GM18511 (cell line): ENCODE data around the gene FCN2.

ENCODE experiments used
- ATAC-seq: cut with Tn5 transposase; IDR thresholded peaks from one replicate; pipeline ENCODE4 v1.9.1; 2021; ENCODE audit warnings: mild to moderate bottlenecking, moderate library complexity; ENCODE audit not compliant: unreplicated experiment

FCN2 gene

DNA sequence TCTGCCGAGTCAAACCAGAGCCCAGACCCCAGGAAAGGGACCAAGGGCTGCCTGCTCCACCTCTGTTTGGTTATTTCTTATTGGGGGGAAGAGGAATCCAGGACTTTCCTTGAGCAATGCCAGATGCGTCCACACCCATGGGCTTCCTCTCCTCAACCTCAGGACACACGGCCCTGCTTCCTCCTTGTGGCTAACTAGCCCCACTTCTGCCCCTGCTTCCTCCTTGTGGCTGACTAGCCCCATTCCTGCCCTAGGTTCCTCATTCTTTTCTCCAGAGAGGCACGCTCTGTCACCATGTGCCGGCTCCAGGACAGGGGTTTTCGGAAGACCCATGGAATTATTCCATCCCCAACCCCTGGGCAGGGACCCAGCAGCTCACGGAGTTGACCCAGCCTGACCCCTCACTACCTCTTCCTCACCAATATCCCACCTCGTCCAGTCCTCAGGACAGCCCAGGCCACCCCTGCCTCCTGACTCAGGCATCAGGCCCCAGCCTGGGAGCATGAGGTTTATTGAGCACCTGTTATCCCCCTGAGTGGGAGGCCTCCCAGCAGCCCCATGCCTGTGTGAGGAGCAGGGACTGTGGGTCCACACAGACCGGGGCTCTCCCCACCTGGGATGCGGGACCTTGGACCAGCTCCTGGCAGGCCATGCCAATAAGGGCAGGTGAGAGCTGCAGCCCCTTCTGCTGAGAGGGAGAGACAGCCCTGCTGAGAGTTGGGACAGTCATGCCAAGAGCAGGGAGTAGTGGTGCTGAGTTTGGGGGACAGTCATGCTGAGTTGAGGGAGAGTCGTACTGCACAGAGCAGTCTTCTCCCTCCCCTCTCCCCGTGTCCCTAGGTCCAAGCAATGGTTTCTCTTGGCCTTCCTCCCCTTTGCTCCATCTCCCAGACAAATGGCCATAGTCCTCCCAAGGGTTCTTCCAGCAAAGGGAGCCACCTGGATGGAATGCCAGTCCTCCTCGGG is 48.9 kb downstream of the FCN2 start:
- ATAC-seq, result no peak

DNA sequence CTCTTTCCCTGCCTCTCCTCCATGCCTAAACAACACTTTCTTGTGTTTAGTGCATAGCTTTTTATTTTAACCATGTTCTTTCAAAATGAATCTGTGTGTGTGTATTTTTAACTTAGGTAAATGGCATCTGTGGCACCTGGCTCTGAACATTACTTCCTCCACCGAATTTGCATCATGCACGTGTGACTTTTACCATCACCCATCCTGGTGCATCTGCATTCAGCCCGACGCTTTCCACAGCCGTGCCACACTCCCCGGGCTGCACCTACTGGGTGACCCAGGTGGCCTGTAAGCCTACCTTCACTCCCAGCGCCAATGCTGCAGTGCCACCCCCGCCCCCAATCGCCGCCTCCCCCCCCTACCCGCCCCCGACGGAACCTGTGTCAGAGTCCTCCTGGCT is 49.8 kb downstream of the FCN2 start:
- peak; percentile 69 for ATAC-seq

DNA sequence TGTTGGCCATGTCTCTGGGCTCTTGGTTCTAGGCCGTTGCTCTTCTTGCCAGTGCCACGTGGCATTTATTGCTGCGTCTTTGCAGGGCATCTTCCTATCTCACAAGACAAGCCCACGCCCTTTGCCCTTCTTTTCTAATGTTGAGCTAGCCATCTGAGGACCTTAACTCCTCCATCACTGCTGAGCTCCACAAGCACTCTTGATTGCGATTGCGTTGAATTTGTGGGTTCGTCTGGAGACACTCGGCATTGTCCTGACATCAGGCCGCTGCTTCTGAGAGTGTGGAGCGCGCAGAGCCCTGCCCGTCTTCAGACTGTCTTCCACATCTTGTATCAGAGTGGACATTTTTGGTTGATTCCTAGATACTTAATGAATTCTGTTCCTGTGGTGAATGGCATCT is 51.6 kb downstream of the FCN2 start:
- ATAC-seq, result no peak

DNA sequence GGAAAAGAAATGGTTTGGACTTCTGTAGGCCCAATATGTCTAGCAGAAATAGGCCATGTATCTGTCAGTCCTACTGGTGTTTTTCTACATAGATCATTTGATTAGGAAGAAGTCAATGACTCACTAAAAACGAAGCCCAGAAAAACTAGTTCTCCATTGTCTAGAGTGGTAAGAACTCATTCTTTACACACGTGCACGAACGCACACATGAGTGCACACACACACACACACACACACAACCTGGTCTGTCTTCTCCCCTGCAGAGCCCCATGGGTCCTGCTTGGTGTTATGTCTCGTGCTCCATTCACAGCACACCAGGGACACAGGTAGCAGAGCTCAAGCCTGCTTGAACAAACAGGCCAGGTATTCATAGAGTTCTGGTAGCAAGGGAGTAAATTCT is 52.0 kb downstream of the FCN2 start:
- ATAC-seq, result no peak

DNA sequence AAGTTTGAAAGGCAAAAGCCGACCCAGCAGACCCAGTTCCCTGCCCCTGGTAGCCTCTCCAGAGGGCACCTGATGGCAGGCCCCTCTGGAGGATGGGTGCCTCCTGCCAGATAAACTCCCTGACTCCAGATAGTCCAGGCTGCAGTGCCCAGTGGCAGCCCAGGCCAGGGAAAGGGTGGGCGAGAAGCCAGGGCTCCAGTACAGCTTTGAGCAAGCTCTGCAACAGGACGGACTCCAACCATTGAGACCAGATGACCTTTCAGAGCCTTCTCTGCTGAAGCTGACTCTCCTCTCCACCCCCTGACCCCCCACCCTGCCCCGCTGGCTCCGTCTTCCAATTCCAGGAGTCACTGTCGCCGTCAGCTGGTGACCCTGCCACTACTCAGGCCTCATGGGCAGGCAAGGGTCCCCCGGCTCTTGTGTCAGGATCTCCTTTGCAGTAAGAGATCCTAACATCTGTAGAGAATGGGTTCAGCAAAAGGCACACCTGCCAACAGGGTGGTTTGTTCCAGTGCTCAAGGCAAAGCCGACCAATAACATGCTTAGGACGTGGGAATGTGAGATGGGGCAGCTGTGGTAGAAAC is 52.6 kb downstream of the FCN2 start:
- no peak for ATAC-seq

DNA sequence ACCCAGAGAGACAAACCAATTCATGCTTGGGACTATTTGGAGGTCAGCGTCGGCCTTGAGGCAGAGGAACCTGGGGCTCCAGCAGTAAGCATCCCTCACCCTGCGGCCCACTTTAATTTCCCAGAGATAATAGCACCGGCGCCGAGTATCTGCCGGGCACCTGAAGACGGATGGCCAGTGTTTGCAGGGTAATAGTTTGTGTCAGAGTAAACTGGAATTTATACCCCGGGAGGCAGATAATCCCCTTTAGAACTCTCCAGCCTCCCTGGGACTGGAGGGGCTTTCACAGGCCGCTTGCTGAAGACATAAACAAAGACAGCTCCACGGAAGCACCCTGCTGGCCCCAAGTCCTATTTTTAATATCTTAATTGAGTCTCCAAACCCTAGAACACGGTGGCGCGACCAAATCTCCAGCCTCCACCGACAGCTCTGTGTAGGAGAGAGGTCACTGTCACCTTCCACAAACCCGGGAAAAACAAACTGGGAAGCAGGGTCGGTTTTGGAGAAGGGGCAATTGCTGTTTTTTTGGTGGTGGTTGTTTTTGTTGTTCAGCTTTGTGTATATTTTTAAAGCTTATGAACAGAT is 54.5 kb downstream of the FCN2 start:
- ATAC-seq, result no peak

DNA sequence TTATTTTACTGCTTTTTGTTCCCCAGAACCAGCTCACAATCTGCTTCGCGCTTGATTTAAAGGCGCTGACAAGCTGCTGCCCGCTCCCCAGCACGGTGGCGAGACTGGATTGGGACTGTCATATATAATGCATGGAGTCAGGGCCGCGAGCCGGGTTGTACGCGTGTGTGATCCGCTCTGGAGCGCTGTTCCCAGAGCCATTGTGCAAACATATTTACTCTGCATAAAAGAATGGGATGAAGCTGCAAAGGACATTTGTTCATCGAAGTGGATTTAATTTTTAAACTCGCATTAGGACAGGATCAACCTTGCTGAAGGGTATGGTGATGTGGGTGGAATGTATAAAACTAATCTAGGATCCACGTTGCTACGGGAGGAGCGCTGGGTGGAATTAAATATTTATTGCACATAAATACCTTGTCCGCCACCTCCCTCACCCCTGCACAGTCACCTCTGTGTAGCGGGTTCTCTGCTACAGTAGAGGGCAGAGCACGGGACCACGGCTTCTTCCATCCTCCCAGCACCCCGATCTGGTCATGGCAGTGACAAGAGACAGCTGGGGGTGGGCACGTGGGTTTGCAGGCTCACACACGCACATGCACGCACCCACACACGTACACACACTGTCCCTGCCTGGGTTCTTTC is 55.2 kb downstream of the FCN2 start:
- no peak for ATAC-seq

DNA sequence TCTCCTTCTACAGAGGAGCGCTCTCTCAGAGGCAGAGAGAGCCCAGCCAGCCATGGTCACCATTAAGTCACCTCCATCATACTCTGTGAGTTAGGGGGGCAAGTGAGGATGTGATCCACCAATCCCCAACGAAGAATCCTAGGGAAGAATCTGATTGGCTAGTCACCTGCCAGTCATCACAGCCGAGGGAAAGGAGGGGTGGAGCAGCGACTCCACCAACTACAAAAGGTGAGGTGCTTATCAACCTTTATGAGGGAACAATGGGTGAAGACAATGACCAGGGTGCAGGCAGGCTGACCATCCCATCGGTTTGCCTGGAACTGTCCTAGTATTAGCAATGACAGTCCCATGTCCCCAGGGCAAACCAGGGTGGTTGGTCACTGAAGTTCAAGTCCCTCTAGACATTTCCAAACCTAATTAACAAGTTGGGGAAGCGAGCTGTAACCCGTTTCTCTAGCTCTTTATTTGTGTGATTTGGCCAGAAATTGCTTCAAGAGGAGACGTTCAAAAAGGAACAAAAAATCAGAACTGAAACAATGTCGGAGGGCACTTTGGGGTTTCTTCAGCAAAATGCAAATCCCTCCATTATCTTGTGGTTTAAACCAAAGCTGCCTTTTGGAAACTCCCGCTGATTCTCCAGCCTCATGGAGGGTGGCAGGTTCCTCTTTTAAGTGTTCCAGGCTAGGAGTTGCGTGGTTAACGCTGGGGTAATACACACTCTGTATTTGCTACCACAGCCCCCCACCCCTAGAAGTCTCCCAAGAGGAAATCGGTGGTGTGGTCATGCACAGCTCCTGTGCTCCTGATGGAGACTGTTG is 55.9 kb downstream of the FCN2 start:
- ATAC-seq, result no peak
